ENCODE results near the gene HHAT.

The HHAT gene

DNA sequence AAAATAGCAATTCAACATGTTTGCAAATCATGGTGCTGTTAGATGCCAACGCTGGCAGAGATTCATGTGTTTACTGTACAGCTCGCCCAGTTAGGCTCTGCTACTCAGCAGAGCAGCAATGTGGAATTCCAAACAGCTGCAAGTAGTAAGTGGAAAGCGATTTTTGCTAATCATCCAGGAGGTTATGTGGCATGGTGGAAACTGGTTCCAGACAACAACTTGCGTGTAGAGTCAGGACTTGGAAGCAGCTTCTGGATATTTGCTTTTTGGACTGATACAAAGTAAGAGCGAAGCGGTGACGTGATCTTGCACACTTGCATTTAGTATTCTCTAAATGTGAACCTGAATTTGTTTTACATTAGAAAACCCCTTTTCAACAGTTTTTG is 27.1 kb upstream of the HHAT start:
- Histone ChIP-seq H3K27me3 (ENCODE audit: insufficient read depth, insufficient read length) (no peaks in the 10 kb centered on the region), H3K4me1 (ENCODE audit: insufficient read depth, insufficient read length) (peaks cover 8% of the 10 kb centered on the region), H3K4me3 (ENCODE audit: insufficient read length, low read depth) (no peak overlapping the region), H3K9me3 (ENCODE audit: insufficient read depth, low read length) (peaks cover 5% of the 10 kb centered on the region; the same call in 1 of the 2 replicates), H3K36me3 (ENCODE audit: insufficient read depth, insufficient read length, low read length) (no peaks in the 10 kb centered on the region), H3K9ac (ENCODE audit: insufficient read length, low read depth) (no peak overlapping the region)
- DNase-seq (ENCODE audit: low read depth, low spot score) = no peak
- no peak for TF ChIP-seq ZNF274 (IDR thresholded peaks at IDR 0.05; ENCODE audit: low read depth, low read length)
- no peak for TF ChIP-seq YY1 (IDR thresholded peaks at IDR 0.05; ENCODE audit: insufficient read depth, insufficient read length)
- no peak for TF ChIP-seq SUZ12 (IDR thresholded peaks at IDR 0.05; ENCODE audit: extremely low read depth, insufficient read depth, insufficient read length)

- Histone ChIP-seq H3K4me3 (ENCODE audit: insufficient read length, low read depth) (no peak overlapping the region), H3K9me3 (ENCODE audit: insufficient read depth, low read length) (peaks cover 5% of the 10 kb centered on the region; the same call in 1 of the 2 replicates), H3K9ac (ENCODE audit: insufficient read length, low read depth) (no peak overlapping the region), H3K4me1 (ENCODE audit: insufficient read depth, insufficient read length) (peaks cover 8% of the 10 kb centered on the region), H3K27me3 (ENCODE audit: insufficient read depth, insufficient read length) (no peaks in the 10 kb centered on the region), H3K36me3 (ENCODE audit: insufficient read depth, insufficient read length, low read length) (no peaks in the 10 kb centered on the region)
- no peak for DNase-seq (ENCODE audit: low read depth, low spot score)
- TF ChIP-seq SUZ12 (IDR thresholded peaks at IDR 0.05; ENCODE audit: extremely low read depth, insufficient read depth, insufficient read length) = no peak
- TF ChIP-seq YY1 (IDR thresholded peaks at IDR 0.05; ENCODE audit: insufficient read depth, insufficient read length) = no peak
- TF ChIP-seq ZNF274 (IDR thresholded peaks at IDR 0.05; ENCODE audit: low read depth, low read length) = no peak
Measured at GRCh38 chr1:210302501-210302900, 26.2 kb upstream of the HHAT start.

- peaks cover 5% of the 10 kb centered on the region for H3K4me1 ChIP-seq (ENCODE audit: insufficient read depth, insufficient read length)
- no peak for DNase-seq (ENCODE audit: low read depth, low spot score)
- peaks cover 1% of the 10 kb centered on the region; the same call in 1 of the 2 replicates for H3K9me3 ChIP-seq (ENCODE audit: insufficient read depth, low read length)
- no peak overlapping the region for H3K4me3 ChIP-seq (ENCODE audit: insufficient read length, low read depth)
- no peak overlapping the region for H3K9ac ChIP-seq (ENCODE audit: insufficient read length, low read depth)
- H3K36me3 ChIP-seq (ENCODE audit: insufficient read depth, insufficient read length, low read length) = no peaks in the 10 kb centered on the region
- H3K27me3 ChIP-seq (ENCODE audit: insufficient read depth, insufficient read length) = no peaks in the 10 kb centered on the region
- TF ChIP-seq ZNF274 (IDR thresholded peaks at IDR 0.05; ENCODE audit: low read depth, low read length) (no peak), SUZ12 (IDR thresholded peaks at IDR 0.05; ENCODE audit: extremely low read depth, insufficient read depth, insufficient read length) (no peak), YY1 (IDR thresholded peaks at IDR 0.05; ENCODE audit: insufficient read depth, insufficient read length) (no peak)
Measured at GRCh38 chr1:210303391-210303790, 25.3 kb upstream of the HHAT start.

DNA sequence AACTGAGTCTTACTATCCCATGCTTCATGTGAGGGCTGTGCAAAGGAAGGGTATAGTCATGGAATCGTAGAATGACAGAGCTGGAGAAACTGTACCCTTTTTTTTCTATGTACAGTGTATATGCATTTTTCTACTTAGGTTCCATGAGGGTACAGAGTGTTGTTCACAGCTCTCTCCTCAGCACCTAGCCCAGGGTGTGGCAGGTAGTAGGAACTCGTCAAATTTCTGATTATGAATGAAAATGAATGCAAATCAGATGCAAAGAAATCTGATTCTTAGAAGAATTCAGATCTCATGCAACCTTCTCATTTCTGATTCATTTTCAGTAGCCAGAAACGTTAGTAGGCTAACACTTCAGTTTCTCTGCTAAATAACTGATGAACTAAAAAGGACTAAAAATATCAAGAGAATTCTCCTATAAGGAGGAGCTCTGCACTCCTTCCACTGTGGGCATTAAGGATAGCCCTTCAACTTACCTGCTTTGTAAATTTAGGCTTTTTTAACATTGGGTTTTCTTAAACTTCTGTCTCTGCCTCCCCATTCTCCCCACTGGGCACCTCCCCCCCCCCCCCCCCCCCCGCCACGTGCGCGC is 18.0 kb upstream of the HHAT start:
- Histone ChIP-seq H3K4me3 (ENCODE audit: insufficient read length, low read depth) (no peak overlapping the region), H3K9ac (ENCODE audit: insufficient read length, low read depth) (no peak overlapping the region), H3K27me3 (ENCODE audit: insufficient read depth, insufficient read length) (no peaks in the 10 kb centered on the region), H3K36me3 (ENCODE audit: insufficient read depth, insufficient read length, low read length) (no peaks in the 10 kb centered on the region), H3K4me1 (ENCODE audit: insufficient read depth, insufficient read length) (no peaks in the 10 kb centered on the region), H3K9me3 (ENCODE audit: insufficient read depth, low read length) (no peaks in the 10 kb centered on the region)
- DNase-seq (ENCODE audit: low read depth, low spot score) = no peak
- TF ChIP-seq YY1 (IDR thresholded peaks at IDR 0.05; ENCODE audit: insufficient read depth, insufficient read length) (no peak), SUZ12 (IDR thresholded peaks at IDR 0.05; ENCODE audit: extremely low read depth, insufficient read depth, insufficient read length) (no peak), ZNF274 (IDR thresholded peaks at IDR 0.05; ENCODE audit: low read depth, low read length) (no peak)

- Histone ChIP-seq H3K36me3 (ENCODE audit: insufficient read depth, insufficient read length, low read length) (no peaks in the 10 kb centered on the region), H3K4me1 (ENCODE audit: insufficient read depth, insufficient read length) (no peaks in the 10 kb centered on the region), H3K9me3 (ENCODE audit: insufficient read depth, low read length) (no peaks in the 10 kb centered on the region), H3K27me3 (ENCODE audit: insufficient read depth, insufficient read length) (no peaks in the 10 kb centered on the region), H3K9ac (ENCODE audit: insufficient read length, low read depth) (no peak overlapping the region), H3K4me3 (ENCODE audit: insufficient read length, low read depth) (no peak overlapping the region)
- DNase-seq (ENCODE audit: low read depth, low spot score) = no peak
- TF ChIP-seq ZNF274 (IDR thresholded peaks at IDR 0.05; ENCODE audit: low read depth, low read length) (no peak), YY1 (IDR thresholded peaks at IDR 0.05; ENCODE audit: insufficient read depth, insufficient read length) (no peak), SUZ12 (IDR thresholded peaks at IDR 0.05; ENCODE audit: extremely low read depth, insufficient read depth, insufficient read length) (no peak)
Measured at GRCh38 chr1:210311726-210312493, 16.8 kb upstream of the HHAT start.

- no peak overlapping the region for H3K4me3 ChIP-seq (ENCODE audit: insufficient read length, low read depth)
- no peaks in the 10 kb centered on the region; the same call in 1 of the 2 replicates for H3K9me3 ChIP-seq (ENCODE audit: insufficient read depth, low read length)
- H3K27me3 ChIP-seq (ENCODE audit: insufficient read depth, insufficient read length) = no peaks in the 10 kb centered on the region
- H3K4me1 ChIP-seq (ENCODE audit: insufficient read depth, insufficient read length) = no peaks in the 10 kb centered on the region
- no peak overlapping the region for H3K9ac ChIP-seq (ENCODE audit: insufficient read length, low read depth)
- H3K36me3 ChIP-seq (ENCODE audit: insufficient read depth, insufficient read length, low read length) = no peaks in the 10 kb centered on the region
- no peak for TF ChIP-seq SUZ12 (IDR thresholded peaks at IDR 0.05; ENCODE audit: extremely low read depth, insufficient read depth, insufficient read length)
- no peak for TF ChIP-seq ZNF274 (IDR thresholded peaks at IDR 0.05; ENCODE audit: low read depth, low read length)
- no peak for TF ChIP-seq YY1 (IDR thresholded peaks at IDR 0.05; ENCODE audit: insufficient read depth, insufficient read length)
- DNase-seq (ENCODE audit: low read depth, low spot score) = no peak
Measured at GRCh38 chr1:210313046-210313595, 15.6 kb upstream of the HHAT start.

- Histone ChIP-seq H3K9ac (ENCODE audit: insufficient read length, low read depth) (no peak overlapping the region), H3K4me1 (ENCODE audit: insufficient read depth, insufficient read length) (no peaks in the 10 kb centered on the region), H3K4me3 (ENCODE audit: insufficient read length, low read depth) (no peak overlapping the region), H3K27me3 (ENCODE audit: insufficient read depth, insufficient read length) (no peaks in the 10 kb centered on the region), H3K36me3 (ENCODE audit: insufficient read depth, insufficient read length, low read length) (no peaks in the 10 kb centered on the region), H3K9me3 (ENCODE audit: insufficient read depth, low read length) (no peaks in the 10 kb centered on the region; the same call in 1 of the 2 replicates)
- no peak for DNase-seq (ENCODE audit: low read depth, low spot score)
- TF ChIP-seq SUZ12 (IDR thresholded peaks at IDR 0.05; ENCODE audit: extremely low read depth, insufficient read depth, insufficient read length) (no peak), YY1 (IDR thresholded peaks at IDR 0.05; ENCODE audit: insufficient read depth, insufficient read length) (no peak), ZNF274 (IDR thresholded peaks at IDR 0.05; ENCODE audit: low read depth, low read length) (no peak)
Measured at GRCh38 chr1:210313921-210314320, 14.8 kb upstream of the HHAT start.
